Spleen (tissue), 7 donors: ENCODE measurements around the gene ASL.
"Not testable (repeated sequence)": the region's sequence is repeated elsewhere in the genome, so short reads cannot be mapped to it uniquely, and the experiment has no call there.

Experiments
- CTCF ChIP-seq, 11 experiments: fragments of 200-600 bp in 7 of 11; fragments of 450-650 bp in 4 of 11; sonication (generic) in 4 of 11; IDR thresholded peaks in 8 of 11; conservative IDR thresholded peaks in 3 of 11; 1 replicate in 7 of 11; 2 replicates in 4 of 11; pipeline versions ENCODE4 v1.4.0 to v1.8.0; 2016 to 2021; ENCODE audit warnings: antibody characterized with exemption in 11 of 11, inconsistent platforms in 4 of 11, mild to moderate bottlenecking in 1 of 11
- POLR2A ChIP-seq, 3 donors: fragments of 450-650 bp; IDR thresholded peaks; one replicate each; pipeline ENCODE4 v1.5.1; 2017; ENCODE audit warnings: antibody characterized with exemption in 3 of 3, mild to moderate bottlenecking in 1 of 3
- POLR2AphosphoS5 ChIP-seq, 3 donors: sonication (generic); formaldehyde crosslinking; IDR thresholded peaks; one replicate each; pipeline ENCODE4 v1.5.1; 2017; ENCODE audit warnings: antibody characterized with exemption in 3 of 3
- donor health status: DM: no; HTN: no; CAD: no; lungs with moderate emphysema.
- donor health status: DM: no; HTN: no; CAD: no.
- donor health status: DM: no; HTN: no; CAD: no.

DNA sequence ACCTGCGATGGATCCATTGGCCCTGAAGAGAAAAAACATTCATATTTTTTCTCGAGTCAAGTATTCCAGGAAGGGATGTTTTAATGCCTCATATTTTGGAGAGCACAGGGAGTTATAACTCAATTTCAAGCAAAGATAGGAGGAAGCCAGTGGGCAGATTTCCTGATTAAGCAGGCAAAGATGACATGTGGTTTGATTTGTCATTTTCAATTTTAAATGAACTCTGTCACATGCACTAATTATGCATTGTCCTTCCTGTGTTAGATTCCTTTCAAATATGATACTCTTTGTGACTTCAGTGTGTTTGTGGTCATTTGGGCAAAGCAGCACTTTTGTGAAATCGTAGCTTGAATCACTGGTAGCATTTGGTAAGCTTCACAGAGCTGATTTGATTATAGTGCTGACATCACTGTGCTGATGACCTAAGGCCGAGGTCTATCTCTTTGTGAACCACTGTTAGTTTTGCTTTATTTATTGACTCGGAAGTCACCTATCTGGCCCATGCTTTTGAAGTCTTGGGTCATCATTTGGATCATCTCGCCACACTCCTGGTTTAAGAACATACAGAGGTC, 50.2 kb downstream of the ASL start:
- TF ChIP-seq POLR2AphosphoS5 (IDR thresholded peaks at IDR 0.05); CTCF (IDR thresholded peaks at IDR 0.05 in 8 of 11, conservative IDR thresholded peaks at IDR 0.05 in 3 of 11); POLR2A (IDR thresholded peaks at IDR 0.05): not testable (repeated sequence)
